GM20000 (cell line): ENCODE results near the gene UAP1L1.
"Not testable (repeated sequence)": the region's sequence is repeated elsewhere in the genome, so short reads cannot be mapped to it uniquely, and the experiment has no call there.

ENCODE experiments used
- DNase-seq: peaks from one replicate; pipeline ENCODE4 v3.0.0; 2012; ENCODE audit warnings: low spot score
- TF ChIP-seq, protein P1 (sequence below): IDR thresholded peaks from 2 replicates; pipeline ENCODE4 v1.5.1; 2012; ENCODE audit warnings: mild to moderate bottlenecking, control low read depth; ENCODE audit errors: extremely low read depth, missing control alignments

UAP1L1 gene

GRCh38 chr9:137056739-137057415 is 20.4 kb upstream of the UAP1L1 start:
- TF ChIP-seq, protein P1, sequence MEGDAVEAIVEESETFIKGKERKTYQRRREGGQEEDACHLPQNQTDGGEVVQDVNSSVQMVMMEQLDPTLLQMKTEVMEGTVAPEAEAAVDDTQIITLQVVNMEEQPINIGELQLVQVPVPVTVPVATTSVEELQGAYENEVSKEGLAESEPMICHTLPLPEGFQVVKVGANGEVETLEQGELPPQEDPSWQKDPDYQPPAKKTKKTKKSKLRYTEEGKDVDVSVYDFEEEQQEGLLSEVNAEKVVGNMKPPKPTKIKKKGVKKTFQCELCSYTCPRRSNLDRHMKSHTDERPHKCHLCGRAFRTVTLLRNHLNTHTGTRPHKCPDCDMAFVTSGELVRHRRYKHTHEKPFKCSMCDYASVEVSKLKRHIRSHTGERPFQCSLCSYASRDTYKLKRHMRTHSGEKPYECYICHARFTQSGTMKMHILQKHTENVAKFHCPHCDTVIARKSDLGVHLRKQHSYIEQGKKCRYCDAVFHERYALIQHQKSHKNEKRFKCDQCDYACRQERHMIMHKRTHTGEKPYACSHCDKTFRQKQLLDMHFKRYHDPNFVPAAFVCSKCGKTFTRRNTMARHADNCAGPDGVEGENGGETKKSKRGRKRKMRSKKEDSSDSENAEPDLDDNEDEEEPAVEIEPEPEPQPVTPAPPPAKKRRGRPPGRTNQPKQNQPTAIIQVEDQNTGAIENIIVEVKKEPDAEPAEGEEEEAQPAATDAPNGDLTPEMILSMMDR: no peak
- DNase-seq: no peak

- TF ChIP-seq, protein P1: no peak
- DNase-seq: no peak
These were observed 19.8 kb upstream of the UAP1L1 start for GRCh38 chr9:137057545-137057944.

GRCh38 chr9:137058521-137059234 is 18.6 kb upstream of the UAP1L1 start:
- no peak for DNase-seq
- TF ChIP-seq, protein P1: no peak

GRCh38 chr9:137062384-137062783 is 14.9 kb upstream of the UAP1L1 start:
- no peak for DNase-seq
- TF ChIP-seq, protein P1: no peak

DNA sequence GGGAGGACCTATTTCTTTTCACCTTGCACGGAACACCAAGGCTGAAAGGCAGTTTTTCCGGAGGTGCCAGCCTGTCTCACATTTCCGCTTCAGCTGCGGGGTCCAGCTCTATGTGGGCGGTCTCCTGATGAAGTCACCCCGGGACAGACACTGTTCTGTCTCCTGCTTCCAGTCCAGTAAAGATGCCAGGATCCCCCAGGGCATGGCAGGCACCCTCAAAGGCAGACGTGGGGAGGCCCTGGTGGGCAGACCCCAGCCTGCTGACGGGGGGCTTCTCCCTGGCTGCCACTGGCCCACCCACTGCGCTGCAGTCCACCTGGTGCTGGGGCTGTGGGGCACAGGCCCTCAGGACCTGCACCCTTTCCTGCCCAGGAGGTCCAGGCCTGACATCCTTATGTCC is 14.5 kb upstream of the UAP1L1 start:
- not testable (repeated sequence) for DNase-seq

- no peak for DNase-seq
- TF ChIP-seq, protein P1: no peak
These were observed 13.8 kb upstream of the UAP1L1 start for GRCh38 chr9:137063311-137064026.

- TF ChIP-seq, protein P1: peak; percentile 95
- peak; percentile 81 for DNase-seq
These were observed 13.1 kb upstream of the UAP1L1 start for GRCh38 chr9:137064027-137064879.
